Upper lobe of left lung (tissue), 6 donors: ENCODE measurements around the gene RBBP5. TPM values are rescaled to one million over a fixed set of nuclear protein-coding genes. Genes with fewer than 3 reads are reported as not detected.

Source experiments
- ATAC-seq, 2 donors: fragments of 200-7000 bp; cut with Tn5 transposase; one replicate each; pipeline ENCODE4 v1.9.1; 2022; ENCODE audit warnings: mild to moderate bottlenecking in 2 of 2, moderate library complexity in 2 of 2; ENCODE audit not compliant: low FRiP score in 2 of 2
- DNase-seq, 2 donors: peaks; one replicate each; pipeline ENCODE4 v3.0.0-alpha.2; 2019 to 2020
- H3K27ac ChIP-seq, 4 donors: fragments of 200-600 bp; sonication (generic); one replicate each; pipeline ENCODE4 v1.5.1; 2016 to 2019
- H3K27me3 ChIP-seq, 4 donors: fragments of 200-600 bp; sonication (generic); one replicate each; pipeline ENCODE4 v1.5.1; 2017 to 2019
- H3K36me3 ChIP-seq, 4 donors: fragments of 200-600 bp; sonication (generic); one replicate each; pipeline ENCODE4 v1.5.1; 2016 to 2019
- H3K4me1 ChIP-seq, 4 donors: fragments of 200-600 bp; sonication (generic); one replicate each; pipeline ENCODE4 v1.5.1; 2018 to 2019
- H3K4me3 ChIP-seq, 4 donors: fragments of 200-600 bp; sonication (generic); one replicate each; pipeline ENCODE4 v1.5.1; 2017 to 2019; ENCODE audit warnings: mild to moderate bottlenecking in 2 of 4, moderate library complexity in 1 of 4
- H3K9me3 ChIP-seq, 4 donors: fragments of 200-600 bp; sonication (generic); one replicate each; pipeline ENCODE4 v1.5.1; 2018 to 2019
- CTCF ChIP-seq, 6 experiments: fragments of 450-650 bp in 4 of 6; fragments of 200-600 bp in 2 of 6; sonication (generic) in 2 of 6; IDR thresholded peaks; one replicate each; pipeline ENCODE4 v1.5.1; 2016 to 2019; ENCODE audit warnings: antibody characterized with exemption in 6 of 6
- EP300 ChIP-seq, 4 donors: sonication (generic); formaldehyde crosslinking; IDR thresholded peaks; one replicate each; pipeline ENCODE4 v1.5.1; 2017; ENCODE audit warnings: antibody characterized with exemption in 4 of 4, control low read depth in 2 of 4
- POLR2A ChIP-seq, 4 donors: fragments of 450-650 bp; IDR thresholded peaks; one replicate each; pipeline ENCODE4 v1.5.1; 2016 to 2017; ENCODE audit warnings: antibody characterized with exemption in 4 of 4, mild to moderate bottlenecking in 2 of 4
- POLR2AphosphoS5 ChIP-seq, 2 donors: sonication (generic); formaldehyde crosslinking; IDR thresholded peaks; one replicate each; pipeline ENCODE4 v1.5.1; 2017; ENCODE audit warnings: antibody characterized with exemption in 2 of 2
- WGBS, 2 donors: methylation state at CpG; one replicate each; pipeline ENCODE4 v1.1.5; 2017 to 2018; 5-methylcytosine and 5-hydroxymethylcytosine counted together
- total RNA-seq, 6 donors: library from RNA; depleted of rRNA in 4 of 6; stranded (reverse); fragments of >200 nt in 4 of 6; gene quantifications; one replicate each; pipeline versions ENCODE4 v1.1.0 to v1.2.1, GENCODE V29; 2016 to 2021
- donor health status: DM: no; HTN: no; CAD: no; lungs with moderate emphysema.
- donor health status: DM: no; HTN: yes; CAD: no; lungs with severe emphysema.

RBBP5 gene
- total RNA-seq, 6 donors from 2014 or later: 7.3 to 19.3 (median 14.1) TPM

- ATAC-seq: no peak
- Histone ChIP-seq H3K27me3 (peaks cover 0 to 5% (median 0%) of the 10 kb centered on the region in 4 donors), H3K36me3 (no peaks in the 10 kb centered on the region), H3K4me1 (no peaks in the 10 kb centered on the region), H3K4me3 (no peak overlapping the region), H3K9me3 (no peaks in the 10 kb centered on the region), H3K27ac (no peak overlapping the region)
- TF ChIP-seq POLR2AphosphoS5 (IDR thresholded peaks at IDR 0.05): no peak
- no peak for TF ChIP-seq CTCF (IDR thresholded peaks at IDR 0.05)
- no peak for TF ChIP-seq POLR2A (IDR thresholded peaks at IDR 0.05)
- TF ChIP-seq EP300 (IDR thresholded peaks at IDR 0.05): no peak
- DNase-seq: peak in 1 of 2 donors; percentile 52
- WGBS, 2 donors: 84 to 85% methylated on average over 10 to 13 of the region's 13 CpGs
These were observed 65.6 kb downstream of the RBBP5 start for GRCh38 chr1:205056188-205056611.

- TF ChIP-seq CTCF (IDR thresholded peaks at IDR 0.05) (no peak), POLR2A (IDR thresholded peaks at IDR 0.05) (no peak), POLR2AphosphoS5 (IDR thresholded peaks at IDR 0.05) (no peak)
- Histone ChIP-seq H3K9me3 (no peaks in the 10 kb centered on the region), H3K4me1 (no peaks in the 10 kb centered on the region), H3K4me3 (no peak overlapping the region), H3K27me3 (peaks cover 0 to 5% (median 0%) of the 10 kb centered on the region in 4 donors), H3K27ac (no peak overlapping the region), H3K36me3 (no peaks in the 10 kb centered on the region)
- 46 to 49% methylated on average over 6 to 7 of the region's 7 CpGs for WGBS, 2 donors
- no peak for ATAC-seq
- peak in 1 of 2 donors; percentile 39 for DNase-seq
These were observed 67.8 kb downstream of the RBBP5 start for GRCh38 chr1:205054013-205054412.

GRCh38 chr1:205053296-205053695 lies 68.5 kb downstream of the RBBP5 start:
- Histone ChIP-seq H3K4me3 (no peak overlapping the region), H3K27ac (no peak overlapping the region), H3K36me3 (no peaks in the 10 kb centered on the region), H3K9me3 (no peaks in the 10 kb centered on the region), H3K27me3 (peaks cover 0 to 5% (median 0%) of the 10 kb centered on the region in 4 donors), H3K4me1 (no peaks in the 10 kb centered on the region)
- ATAC-seq (no peak), DNase-seq (no peak)
- WGBS, 2 donors: 91 to 98% methylated on average over 5 of the region's 5 CpGs
- no peak for TF ChIP-seq EP300 (IDR thresholded peaks at IDR 0.05)
- no peak for TF ChIP-seq CTCF (IDR thresholded peaks at IDR 0.05)
- no peak for TF ChIP-seq POLR2AphosphoS5 (IDR thresholded peaks at IDR 0.05)
- no peak for TF ChIP-seq POLR2A (IDR thresholded peaks at IDR 0.05)

- Histone ChIP-seq H3K4me3 (no peak overlapping the region), H3K36me3 (no peaks in the 10 kb centered on the region), H3K9me3 (no peaks in the 10 kb centered on the region), H3K4me1 (no peaks in the 10 kb centered on the region), H3K27me3 (peaks cover 0 to 5% (median 0%) of the 10 kb centered on the region in 4 donors), H3K27ac (no peak overlapping the region)
- no peak for DNase-seq
- ATAC-seq: no peak
- TF ChIP-seq POLR2AphosphoS5 (IDR thresholded peaks at IDR 0.05) (no peak), EP300 (IDR thresholded peaks at IDR 0.05) (no peak), CTCF (IDR thresholded peaks at IDR 0.05) (no peak), POLR2A (IDR thresholded peaks at IDR 0.05) (no peak)
- WGBS, 2 donors: 78 to 100% methylated on average over 2 to 11 of the region's 11 CpGs
These were observed 69.1 kb downstream of the RBBP5 start for GRCh38 chr1:205052690-205053089.

- Histone ChIP-seq H3K4me3 (no peak overlapping the region), H3K4me1 (no peaks in the 10 kb centered on the region), H3K9me3 (no peaks in the 10 kb centered on the region), H3K27ac (no peak overlapping the region), H3K36me3 (no peaks in the 10 kb centered on the region), H3K27me3 (peaks cover 0 to 11% (median 0%) of the 10 kb centered on the region in 4 donors)
- ATAC-seq: no peak
- DNase-seq: no peak
- 72 to 79% methylated on average over 4 to 6 of the region's 6 CpGs for WGBS, 2 donors
- TF ChIP-seq CTCF (IDR thresholded peaks at IDR 0.05) (no peak), EP300 (IDR thresholded peaks at IDR 0.05) (no peak), POLR2A (IDR thresholded peaks at IDR 0.05) (no peak), POLR2AphosphoS5 (IDR thresholded peaks at IDR 0.05) (no peak)
These were observed 72.3 kb downstream of the RBBP5 start for GRCh38 chr1:205049479-205049878.
